Subcutaneous adipose tissue (tissue), 4 donors: ENCODE data around the gene PLA2G2A. TPM values are rescaled to one million over a fixed set of nuclear protein-coding genes. Genes with fewer than 3 reads are reported as not detected.

Experiments used
- CTCF ChIP-seq: fragments of 450-650 bp; IDR thresholded peaks from one replicate; pipeline ENCODE4 v1.5.1; 2016; ENCODE audit warnings: low read depth, mild to moderate bottlenecking, control low read depth, antibody characterized with exemption, moderate library complexity
- total RNA-seq, 4 donors: library from RNA; depleted of rRNA; stranded (reverse); fragments of >200 nt; gene quantifications; one replicate each; pipeline ENCODE4 v1.1.0, GENCODE V29; 2016

The PLA2G2A gene
- total RNA-seq, 4 donors from 2014 or later: 214 to 1,021 (median 701) TPM

GRCh38 chr1:19976317-19977003, 3.0 kb downstream of the PLA2G2A start:
- TF ChIP-seq CTCF: no peak

GRCh38 chr1:19975423-19976193, 3.8 kb downstream of the PLA2G2A start:
- TF ChIP-seq CTCF: no peak

DNA sequence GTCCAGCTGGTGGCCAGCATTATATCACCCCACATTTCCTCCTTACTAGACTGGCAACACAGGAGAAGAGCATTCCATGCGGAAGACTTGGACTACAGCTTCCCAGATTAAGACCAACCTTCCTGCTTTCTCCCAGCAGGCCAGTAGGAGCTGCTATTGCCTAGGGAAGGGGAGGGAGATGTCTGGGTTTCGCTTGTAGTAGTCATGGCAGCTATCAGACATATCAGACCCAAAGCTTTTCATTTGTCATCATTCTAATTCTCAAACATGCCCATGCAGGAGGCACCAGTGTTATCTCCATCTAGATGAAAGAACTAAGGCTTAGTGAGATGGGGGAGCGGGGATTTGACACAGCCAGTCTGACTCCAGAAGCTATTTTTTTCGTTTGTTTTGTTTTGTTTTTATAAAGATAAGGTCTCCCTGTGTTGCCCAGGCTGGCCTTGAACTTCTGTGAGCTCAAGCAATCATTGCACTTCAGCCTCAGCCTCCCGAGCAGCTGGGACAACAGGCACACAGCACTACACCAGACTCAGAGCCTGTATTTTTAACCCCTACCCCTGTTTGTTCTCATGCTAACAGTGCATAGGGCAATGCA, 4.5 kb downstream of the PLA2G2A start:
- no peak for TF ChIP-seq CTCF

DNA sequence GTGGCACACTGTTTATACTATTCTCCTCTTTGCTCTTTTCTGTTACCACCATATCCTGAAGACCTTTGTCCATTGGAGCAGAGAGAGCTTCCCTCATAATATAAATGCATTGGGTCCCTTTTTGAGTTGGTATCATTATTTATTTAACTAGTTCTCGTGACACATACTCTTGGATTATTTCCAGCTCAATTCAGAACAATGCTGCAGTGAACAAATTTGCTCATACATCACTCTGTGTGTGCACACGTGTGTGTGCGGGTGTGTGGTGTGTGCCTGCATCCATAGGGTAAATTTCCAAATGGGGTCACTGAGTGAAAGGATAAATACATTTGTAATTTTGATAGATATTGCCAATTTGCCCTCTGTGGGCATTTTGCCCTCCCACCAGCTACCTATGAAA, 5.8 kb downstream of the PLA2G2A start:
- no peak for TF ChIP-seq CTCF

DNA sequence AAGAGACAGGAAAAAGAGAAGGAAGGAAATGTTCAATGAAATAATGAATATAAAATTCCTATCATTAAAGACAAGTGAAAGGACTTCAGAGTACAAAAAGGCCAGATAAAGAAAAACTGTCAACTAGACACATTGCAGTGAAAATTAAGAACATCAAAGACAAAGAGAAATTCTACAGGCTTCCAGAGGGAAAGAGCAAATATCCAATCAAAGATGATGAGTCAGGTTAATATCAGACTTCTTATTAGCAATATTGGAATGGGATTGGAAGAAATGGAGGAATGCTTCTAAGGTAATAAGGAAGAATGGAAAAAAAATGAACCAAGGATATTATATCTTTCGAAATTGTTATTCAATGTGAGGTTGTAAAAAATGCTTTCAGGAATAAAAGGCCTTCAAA, 7.8 kb downstream of the PLA2G2A start:
- no peak for TF ChIP-seq CTCF

GRCh38 chr1:19969898-19970660, 9.3 kb downstream of the PLA2G2A start:
- no peak for TF ChIP-seq CTCF
